ENCODE results near the gene GNA15.

The GNA15 gene

DNA sequence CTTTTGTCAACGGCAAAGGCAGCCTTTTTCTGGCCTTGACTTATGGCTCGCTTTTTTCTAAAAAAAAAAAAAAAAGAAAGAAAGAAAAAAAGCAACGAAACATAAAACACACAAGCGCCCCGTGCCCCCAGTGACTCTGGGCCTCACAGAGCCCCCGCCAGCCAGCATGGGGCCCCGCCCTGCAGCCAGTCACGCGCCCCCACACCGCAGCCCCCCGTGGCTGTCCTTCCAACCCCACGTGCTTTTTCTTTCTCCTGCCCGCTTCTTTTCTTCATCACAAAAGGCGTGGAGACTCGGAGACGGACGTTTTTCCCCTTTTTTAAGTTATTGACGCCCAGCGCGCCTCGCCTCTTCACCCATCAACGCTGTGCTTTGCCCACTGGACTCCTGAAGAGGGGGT, 14.4 kb upstream of the GNA15 start:
- no peak for DNase-seq (ENCODE audit: low spot score)

DNA sequence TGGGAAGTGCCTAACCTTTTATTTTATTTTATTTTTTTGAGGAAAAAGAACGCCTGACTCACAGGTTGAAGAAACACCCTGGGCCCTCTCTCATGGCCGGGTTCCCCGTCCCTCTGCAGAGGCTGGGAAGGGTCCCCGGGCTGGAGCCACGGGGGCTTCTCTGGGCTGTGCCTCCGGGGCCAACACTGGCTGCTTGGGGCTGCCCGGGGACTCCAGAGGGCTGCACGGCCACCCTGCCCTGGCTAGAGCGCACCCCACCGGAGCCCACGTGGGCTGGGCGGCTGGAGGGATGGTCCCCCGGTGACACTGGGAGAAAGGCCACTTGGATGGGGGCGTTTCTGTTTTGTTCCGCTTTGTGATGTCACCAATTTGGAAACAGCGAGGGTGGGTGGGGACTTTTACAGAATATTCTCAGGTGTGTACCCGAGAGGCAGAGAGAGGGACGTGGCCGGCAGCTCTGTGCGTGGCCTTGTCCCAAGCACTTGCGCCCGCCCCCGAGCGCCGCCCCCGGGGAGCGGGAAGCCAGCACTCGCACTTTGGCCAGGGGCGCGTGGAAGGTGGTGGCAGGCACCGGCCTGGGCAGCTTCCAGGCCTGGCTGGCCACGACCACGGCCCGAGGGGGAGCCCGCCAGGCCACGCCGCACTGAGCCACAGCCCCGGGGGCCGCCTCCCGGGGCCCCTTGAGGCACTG, 13.9 kb upstream of the GNA15 start:
- no peak for DNase-seq (ENCODE audit: low spot score)

DNA sequence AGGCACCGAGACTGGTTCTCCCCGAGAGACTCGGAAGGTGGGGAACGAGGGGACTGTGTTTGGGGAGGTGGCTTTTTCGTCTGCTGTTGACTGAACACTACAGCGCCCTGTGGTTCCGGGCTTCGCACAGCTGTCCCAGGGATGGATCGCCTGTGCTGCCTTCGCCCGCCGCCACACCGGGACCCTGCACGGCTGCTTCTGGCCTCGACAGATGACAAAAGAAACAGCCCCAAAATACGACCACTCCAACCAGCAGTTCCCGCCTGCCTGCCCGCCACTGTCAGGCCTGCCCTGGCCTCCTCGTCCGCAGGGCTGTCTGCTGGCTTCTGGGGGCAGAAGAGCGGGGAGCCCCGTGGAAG, 13.3 kb upstream of the GNA15 start:
- DNase-seq (ENCODE audit: low spot score), result no peak

DNA sequence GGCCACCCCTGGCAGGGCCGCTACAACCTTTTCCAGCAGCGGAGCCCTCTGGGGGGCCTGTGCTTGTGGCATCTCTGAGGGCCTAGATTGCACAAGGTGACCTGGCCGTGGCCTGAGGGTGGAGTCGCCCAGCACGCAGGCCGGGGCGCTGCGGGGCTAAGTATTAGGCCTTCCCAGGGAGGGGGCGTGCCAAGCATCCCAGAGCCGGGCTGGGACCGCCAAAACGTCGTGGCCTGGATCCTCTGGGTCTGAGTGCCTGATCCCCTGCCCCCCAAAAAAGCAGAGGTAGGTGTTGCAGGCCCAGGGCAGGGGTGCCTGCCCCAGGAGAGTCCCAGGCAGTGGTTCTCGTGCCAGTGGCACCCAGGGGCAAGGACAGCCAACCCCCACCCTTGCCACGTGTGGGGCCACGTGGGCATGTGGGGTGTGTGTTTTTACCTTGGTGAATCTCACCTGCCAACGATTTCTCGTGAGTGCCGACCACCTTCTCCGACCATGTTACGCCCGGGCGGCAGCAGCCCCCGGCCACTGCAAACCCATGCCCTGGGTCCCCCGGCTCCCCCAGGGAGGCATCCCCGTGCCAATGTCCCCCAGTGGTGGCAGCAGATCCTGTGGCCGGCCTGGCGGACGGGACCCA, 12.6 kb upstream of the GNA15 start:
- no peak for DNase-seq (ENCODE audit: low spot score)

DNA sequence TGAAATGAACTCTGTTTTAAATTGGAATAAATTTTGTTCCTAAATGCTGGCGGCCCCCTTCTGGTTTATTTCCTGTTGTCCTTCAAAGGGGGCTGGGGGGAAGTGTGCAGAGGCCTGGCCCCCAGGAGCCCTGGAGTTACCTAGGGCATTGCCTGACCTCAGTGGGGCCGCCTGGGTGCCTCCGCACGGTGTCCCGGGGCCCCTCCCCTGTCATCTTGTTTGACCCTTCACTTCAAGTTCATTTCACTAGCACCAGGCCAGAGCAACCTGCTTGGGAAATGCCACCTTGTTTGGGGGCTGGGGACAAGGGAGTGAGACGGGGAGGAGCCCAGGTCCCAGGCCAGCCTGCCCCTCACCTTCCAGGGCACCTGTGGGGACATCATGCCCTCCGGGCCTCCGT, 11.9 kb upstream of the GNA15 start:
- no peak for DNase-seq (ENCODE audit: low spot score)

DNA sequence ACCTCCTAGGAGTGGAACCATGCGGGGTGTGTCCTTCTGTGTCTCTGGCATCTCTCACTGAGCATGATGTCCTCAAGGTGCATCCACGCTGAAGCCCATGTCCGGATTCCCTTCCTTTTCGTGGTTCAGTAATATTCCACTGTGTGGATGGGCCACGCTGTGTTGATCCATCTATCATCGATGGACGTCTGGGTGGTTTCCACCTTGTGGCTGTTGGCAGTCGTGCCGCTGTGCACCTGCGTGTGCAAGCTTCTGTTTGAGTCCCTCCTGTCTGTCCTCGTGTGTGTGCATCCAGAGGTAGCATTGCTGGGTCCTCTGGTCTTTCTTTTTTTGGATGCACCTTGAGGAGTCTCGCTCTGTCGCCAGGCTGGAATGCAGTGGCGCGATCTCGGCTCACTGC, 11.2 kb upstream of the GNA15 start:
- DNase-seq (ENCODE audit: low spot score), result no peak

DNA sequence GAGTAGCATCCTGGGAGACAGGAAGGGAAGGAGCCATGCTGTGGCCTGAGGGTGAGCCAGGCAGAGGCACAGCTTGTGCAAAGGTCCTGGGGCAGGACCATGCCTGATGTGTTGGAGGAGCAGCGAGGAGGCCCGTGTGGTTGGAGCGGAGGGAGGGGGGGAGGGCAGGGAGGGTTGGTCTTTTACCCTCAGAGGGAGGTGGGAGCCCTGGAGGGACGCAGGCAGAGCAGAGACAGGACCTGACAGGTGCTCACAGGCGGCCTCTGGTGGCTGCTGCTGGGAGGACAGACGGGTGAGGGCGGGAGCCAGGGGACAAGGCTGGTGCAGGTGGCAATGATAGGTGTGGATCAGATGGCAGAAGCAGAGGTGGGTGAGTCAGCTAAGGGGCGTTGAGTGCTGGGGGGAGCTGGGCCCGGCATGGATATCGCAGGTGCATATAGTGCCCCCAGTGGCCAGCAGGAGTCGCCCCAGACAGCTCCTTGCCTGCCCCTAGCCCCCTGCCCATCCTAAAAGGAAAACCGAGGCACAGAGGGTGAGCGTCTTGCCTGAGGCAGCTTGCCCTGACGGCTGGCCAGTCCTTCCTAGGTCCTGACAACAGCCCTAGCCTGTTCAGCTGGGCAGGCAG, 9.8 kb upstream of the GNA15 start:
- DNase-seq (ENCODE audit: low spot score), result peak; percentile 73

DNA sequence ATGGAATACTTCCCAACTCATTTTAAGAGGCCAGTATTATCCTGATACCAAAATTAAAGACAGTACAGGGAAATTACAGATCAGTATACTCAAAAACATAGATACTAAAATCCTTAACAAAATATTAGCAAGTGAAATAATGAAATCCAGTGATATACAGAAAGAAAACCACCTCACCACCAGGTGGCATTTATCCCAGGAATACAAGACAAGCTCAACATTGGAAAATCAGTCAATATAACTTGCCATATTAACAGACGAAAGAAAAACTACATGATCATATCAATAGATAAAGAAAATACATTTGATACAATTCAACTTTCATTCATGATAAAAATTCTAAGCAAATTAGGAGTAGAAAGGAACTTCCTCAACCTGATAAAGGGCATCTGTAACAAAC, 6.7 kb upstream of the GNA15 start:
- DNase-seq (ENCODE audit: low spot score), result peak; percentile 50

DNA sequence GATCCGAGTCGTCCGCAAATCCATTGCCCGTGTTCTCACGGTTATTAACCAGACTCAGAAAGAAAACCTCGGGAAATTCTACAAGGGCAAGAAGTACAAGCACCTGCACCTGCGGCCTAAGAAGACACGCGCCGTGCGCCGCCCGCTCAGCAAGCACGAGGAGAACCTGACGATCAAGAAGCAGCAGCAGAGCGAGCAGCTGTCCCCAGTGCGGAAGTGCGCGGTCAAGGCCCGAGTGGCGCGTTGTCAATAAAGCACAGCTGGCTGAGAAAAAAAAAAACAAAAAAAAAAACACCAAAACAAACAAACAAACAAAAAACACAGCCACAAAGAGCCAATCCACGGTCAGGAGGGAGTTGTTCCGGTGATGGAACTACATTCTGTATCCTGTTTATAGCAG, 4.7 kb upstream of the GNA15 start:
- DNase-seq (ENCODE audit: low spot score), result no peak

DNA sequence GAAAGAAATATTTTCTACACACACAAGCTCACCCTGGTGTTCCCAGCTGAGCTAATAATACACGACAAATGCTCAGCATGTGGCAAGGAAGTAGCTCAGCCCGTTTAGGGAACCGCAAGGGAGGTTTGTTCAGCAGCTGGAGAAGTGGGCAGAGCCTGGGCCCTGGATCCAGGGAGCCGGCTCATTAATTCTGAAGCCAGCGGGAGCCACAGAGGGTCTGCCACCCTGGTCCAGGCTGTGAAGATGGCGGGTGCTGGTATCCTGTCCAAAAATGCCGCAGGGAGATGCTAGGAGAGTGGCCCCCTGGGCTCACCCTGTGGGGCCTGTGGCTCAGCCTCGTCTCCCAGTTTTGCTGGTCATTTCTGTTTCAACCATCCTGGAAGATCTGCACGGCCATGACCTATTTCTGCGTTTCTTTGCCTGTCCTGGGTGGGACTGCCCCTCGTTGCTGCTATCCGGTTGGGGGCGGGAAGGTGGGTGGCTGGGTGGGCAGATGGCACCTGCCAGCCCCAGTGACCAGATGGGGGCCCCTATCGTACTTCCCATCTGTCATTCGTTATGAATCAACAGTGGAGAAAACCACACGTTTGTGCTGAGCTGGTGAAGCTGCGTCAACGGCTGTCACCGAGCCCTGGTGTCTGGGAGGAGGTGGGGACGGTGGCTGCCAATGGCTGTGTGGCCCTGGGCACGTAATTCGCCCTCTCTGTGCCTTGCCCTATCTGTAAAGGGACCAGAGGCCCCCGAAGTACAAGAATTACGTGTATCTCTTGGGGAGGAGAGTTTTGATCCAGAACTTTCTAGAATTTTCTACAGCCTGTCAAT, 2.7 kb upstream of the GNA15 start:
- peak; percentile 74 for DNase-seq (ENCODE audit: low spot score)

DNA sequence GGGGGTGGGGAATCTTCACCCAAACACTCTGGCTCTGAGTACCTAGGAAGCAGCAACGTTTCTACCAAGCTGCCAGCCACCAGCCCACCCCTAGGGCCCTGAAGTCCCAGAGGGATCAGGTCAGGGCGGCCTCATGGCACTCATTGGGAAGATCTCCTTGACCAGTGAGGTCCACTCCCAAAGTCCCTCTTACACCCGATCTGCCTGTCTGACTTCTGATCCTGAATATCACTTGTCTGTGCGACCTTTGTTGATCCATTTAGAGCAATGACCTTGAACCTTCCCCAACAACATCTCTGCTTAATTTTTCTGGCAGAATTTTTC, 2.1 kb upstream of the GNA15 start:
- DNase-seq (ENCODE audit: low spot score), result no peak

DNA sequence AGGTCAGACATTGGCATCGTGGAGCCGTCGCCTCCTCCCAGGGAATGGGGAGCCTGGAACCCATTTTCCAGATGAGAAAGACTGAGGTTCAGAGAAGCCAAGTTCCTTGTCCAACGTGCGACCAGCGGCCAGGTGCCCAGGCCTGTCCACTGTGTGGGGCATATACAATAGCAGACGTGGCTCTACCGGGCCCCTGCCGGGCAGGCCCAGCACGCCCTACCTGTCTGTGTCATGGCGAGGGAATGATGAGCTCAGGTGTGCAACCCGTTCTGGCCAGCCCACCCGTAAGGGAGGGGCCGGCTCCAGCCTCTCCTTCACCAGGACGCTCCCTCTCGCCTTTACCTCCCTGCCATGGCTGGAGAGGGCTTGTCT, 837 bp downstream of the GNA15 start:
- no peak for DNase-seq (ENCODE audit: low spot score)

DNA sequence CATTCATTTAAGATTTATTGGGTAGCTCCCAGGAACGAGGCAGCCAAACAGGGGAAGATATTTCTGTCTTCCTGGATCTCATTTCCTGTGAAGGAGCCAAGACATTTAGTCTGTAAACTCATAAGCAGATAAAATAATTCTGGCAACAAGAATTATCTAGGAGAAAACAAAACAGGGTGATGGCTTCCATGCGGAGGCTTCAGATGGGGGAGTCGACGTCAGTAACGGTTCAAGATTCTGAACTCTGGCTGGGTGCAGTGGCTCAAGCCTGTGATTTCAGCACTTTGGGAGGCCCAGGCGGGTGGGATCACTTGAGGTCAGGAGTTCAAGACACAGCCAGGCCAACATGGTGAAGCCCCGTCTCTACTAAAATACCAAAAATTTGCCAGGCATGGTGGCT, 1.3 kb downstream of the GNA15 start:
- DNase-seq (ENCODE audit: low spot score), result no peak

DNA sequence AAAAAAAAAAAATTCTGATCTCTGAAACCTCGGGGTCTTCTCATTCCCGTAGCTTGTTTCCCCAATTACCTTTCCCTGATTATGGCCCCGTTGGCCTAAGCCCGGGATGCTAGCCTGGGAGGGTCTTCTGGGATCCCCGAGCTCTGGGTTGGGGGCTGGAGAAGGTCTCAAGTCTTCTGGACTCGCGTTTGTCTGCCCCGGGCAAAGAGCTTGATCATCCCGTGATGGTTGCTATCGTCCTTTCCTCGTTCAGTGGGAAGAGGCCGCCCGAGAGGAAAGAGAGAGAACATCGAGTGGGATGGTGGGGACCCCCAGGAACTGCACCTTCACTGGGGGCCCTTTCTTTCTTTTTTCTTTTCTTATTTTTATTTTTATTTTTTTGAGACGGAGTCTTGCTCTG, 2.4 kb downstream of the GNA15 start:
- no peak for DNase-seq (ENCODE audit: low spot score)

DNA sequence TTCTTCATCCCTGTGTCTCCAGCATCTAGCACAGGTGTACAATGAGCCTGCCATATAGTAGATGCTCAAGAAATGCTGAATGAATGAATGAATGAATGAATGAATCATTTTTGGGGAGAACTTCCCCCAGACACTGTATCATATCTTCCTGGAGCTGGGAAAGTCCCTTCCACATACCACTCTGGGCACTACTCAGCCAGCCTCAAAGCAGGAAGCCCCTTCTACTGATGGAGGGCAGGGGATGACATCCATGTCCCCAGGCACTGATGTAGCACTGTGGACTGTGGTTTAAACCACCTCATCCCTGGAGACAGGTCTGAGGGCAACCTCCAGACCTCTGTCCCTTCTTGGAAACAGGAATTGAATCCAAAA, 4.8 kb downstream of the GNA15 start:
- DNase-seq (ENCODE audit: low spot score), result no peak

DNA sequence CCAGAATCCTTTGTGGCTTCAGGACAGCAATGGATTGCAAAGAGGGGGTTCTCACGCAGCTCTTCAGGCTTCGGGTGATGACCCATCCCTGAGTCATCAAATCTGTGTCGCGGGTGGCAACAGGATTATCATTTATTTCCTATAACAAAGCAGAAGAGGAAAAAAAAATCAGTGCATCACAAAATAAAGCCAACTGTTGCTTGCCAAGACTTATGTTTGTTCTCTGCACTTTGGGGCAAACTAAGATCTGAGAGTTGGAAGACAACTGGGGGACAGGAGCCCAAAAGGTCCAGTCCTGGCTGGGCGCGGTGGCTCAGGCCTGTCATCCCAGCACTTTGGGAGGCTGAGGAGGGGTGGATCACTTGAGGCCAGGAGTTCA, 6.4 kb downstream of the GNA15 start:
- DNase-seq (ENCODE audit: low spot score), result peak; percentile 57

DNA sequence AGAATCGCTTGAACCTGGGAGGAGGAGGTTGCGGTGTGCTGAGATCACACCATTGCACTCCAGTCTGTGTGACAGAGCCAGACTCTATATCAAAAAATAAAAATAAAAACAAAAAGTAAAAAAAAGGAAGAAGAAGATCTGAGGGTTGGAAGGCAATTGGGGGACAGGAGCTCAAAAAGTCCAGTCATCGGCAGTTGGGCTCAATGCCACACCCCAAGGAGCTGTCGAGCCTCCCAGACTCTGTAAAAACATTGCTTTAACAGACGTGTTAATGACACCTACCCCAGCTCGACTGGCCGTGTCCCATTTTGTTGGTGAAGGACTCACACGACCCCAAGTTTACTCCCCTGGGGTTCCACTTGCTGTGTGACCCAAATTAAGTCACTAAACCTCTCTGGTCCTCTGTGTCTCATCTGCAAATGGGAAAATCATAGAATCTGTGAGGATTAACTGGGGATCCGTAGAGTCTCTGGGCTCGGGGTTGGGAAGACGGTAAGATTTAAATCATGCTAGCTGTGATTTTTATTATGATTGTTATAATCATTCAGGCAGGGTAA, 7.0 kb downstream of the GNA15 start:
- DNase-seq (ENCODE audit: low spot score), result no peak

DNA sequence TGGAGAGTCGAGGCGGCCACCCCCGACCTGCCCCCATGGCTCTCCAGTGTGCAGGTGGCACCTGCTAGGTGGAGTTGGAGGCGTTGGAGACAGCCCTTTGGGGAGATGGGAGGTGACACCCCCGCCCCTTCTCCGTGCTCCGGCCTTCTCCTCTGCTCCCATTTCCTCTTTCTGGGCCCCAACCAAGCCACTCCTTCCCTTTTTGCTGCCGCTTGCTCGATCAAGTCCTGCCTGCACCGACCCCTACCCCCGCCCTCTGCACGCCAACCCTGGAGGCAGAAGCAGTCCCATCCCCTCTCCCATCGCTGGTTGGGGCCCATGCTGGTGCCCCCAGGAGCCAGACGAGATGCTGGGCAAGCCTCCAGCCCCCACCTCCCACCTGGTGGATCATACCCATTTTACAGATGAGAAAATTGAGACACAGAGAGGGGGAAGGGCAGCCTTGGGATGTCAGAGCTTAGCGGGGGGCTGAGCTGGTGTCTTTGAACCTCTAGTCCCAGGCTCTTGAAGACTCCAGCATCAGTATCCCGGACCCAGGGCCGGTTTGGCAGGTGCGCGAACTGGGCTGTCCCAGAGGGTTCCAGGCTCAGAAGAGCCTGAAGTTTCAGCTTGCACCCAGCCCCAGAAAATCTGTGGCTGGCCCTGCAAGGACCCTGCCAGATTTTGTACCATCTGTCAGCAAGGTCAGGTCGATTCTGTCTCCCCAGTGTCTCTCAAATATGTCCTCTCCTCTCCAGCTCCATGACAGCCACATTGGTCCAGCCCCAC, 10.3 kb downstream of the GNA15 start:
- DNase-seq (ENCODE audit: low spot score), result no peak

DNA sequence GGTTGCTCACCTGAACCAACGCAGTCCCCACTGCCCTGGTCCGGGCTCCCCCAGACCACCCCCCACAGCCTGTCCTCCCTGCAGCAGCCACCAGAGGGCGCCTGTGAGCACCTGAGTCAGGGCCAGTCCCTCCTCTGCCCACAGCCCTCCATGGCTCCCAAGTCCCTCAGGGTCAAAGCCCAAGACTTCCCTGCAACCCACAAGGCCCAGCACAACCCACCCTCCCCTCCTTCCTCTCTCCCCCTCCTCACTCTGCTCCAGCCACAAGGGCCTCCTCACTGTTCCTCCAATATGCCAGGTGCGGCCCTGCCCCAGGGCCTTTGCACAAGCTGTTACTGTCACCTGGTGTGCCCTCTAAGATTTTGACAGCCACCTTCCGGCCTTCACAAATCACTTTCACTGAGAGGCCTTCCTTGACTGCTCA, 10.9 kb downstream of the GNA15 start:
- DNase-seq (ENCODE audit: low spot score), result peak; percentile 60

DNA sequence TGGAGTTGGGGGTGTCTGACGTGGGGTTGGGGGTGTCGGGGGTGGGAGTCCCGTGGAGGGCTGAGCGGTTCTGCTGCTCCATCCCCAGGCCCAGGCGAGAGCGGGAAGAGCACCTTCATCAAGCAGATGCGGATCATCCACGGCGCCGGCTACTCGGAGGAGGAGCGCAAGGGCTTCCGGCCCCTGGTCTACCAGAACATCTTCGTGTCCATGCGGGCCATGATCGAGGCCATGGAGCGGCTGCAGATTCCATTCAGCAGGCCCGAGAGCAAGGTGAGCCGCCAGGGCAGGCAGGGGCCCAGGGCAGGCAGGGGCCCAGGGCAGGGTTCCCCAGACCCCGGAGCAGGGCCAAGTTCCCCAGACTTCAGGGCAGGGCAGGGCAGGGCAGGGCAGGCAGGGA, 12.7 kb downstream of the GNA15 start:
- no peak for DNase-seq (ENCODE audit: low spot score)

DNA sequence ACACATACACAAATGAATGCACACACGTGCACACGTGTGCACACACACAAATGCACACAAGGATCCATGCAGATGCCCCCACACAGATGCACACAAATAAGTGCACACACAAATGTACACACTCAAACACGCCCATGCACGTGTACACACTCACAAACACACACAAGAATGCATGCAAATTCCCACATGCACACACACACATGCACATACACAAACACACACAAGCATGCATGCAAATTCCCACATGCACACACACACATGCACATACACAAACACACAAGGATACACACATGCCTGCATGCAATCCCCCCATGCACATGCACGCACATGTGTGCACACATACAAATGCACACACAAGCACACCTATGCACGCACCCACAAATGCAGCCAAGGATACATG, 13.3 kb downstream of the GNA15 start:
- no peak for DNase-seq (ENCODE audit: low spot score)
